ENCODE data around the gene CHST5. TPM values are rescaled to one million over a fixed set of nuclear protein-coding genes. Genes with fewer than 3 reads are reported as not detected.

The CHST5 gene
- polyA plus RNA-seq (2013): 0.12 TPM

DNA sequence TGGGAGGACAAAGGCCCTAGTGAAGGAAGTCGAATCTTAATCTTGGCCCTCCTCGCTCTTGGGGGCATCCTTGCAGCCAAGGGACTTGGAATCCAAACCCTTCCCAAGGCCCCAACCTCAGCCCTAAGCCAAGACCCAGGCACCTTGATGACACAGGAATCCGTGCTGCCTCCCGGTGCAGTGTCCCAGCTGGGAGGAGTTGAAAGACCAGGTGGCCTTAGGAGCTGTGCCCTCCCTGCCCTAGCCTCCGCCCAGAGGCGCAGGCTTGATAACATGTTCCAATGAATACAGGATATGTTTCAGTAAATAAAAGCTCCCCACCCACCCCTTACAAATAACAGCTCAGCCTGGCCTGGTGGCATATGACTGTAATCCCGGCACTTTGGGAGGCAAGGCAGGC lies at the start of gene CHST5:
TSS of gene CHST5 (minus strand) at position 208 of the 400 bp plus-strand sequence. CDS start 5,724 bp downstream, outside the sequence.
- Histone ChIP-seq H3K36me3 (ENCODE audit: control insufficient read depth in 4 of 4, insufficient read depth in 4 of 4, low read length in 3 of 4) (peaks cover 0 to 3% (median 1%) of the 10 kb centered on the region in 4 experiments), H3K27ac (ENCODE audit: insufficient read depth in 1 of 2, low read depth in 1 of 2, low read length in 2 of 2, poor library complexity in 1 of 2, severe bottlenecking in 2 of 2) (no peak within 1 kb of the TSS), H3K27me3 (replicated peaks in 2 of 5; ENCODE audit: control insufficient read depth in 4 of 5, insufficient read depth in 5 of 5, low read length in 4 of 5) (peaks cover 0 to 3% (median 0%) of the 10 kb centered on the region in 5 experiments), H3K4me1 (ENCODE audit: control extremely low read depth in 1 of 4, control insufficient read depth in 4 of 4, insufficient read depth in 4 of 4, low read length in 3 of 4) (no peaks in the 10 kb centered on the region), H3K4me3 (ENCODE audit: control insufficient read depth in 1 of 7, extremely low read depth in 1 of 7, insufficient read depth in 4 of 7, low read depth in 2 of 7, low read length in 6 of 7) (no peak within 1 kb of the TSS), H3K9me3 (ENCODE audit: control extremely low read depth in 1 of 5, control insufficient read depth in 4 of 5, insufficient read depth in 2 of 5, low read depth in 1 of 5, low read length in 4 of 5) (no peaks in the 10 kb centered on the region)
- ChIA-PET CTCF (interaction anchor here (1.3 kb wide), 1 partner anchor 17 kb away, joined by 3 read pairs; no protein-coding TSS in a partner anchor), POLR2A (no interaction called here)
- no peak for DNase-seq
- WGBS (ENCODE audit: insufficient coverage): 97% methylated on average over 5 of the region's 7 CpGs

DNA sequence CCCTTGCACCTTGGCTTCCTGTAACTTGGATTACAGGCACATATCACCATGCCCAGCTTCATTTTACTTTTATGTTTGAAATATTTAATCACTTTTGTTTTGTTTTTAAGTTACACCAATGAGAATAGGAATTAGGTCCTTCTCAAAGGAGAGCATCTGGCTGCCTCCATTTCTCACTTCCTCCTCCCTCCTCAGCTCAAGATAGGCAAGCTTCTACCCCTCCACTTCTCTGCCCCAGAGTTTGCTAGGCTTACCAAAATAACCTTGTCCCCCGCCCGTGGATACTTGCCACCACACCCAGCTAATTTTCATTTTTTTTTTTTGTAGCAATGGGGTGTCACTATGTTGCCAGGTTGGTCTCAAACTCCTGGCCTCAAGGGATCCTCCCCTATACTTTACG lies 48.2 kb upstream of the CHST5 start:
- H3K27ac ChIP-seq (ENCODE audit: insufficient read depth in 1 of 2, low read depth in 1 of 2, low read length in 2 of 2, poor library complexity in 1 of 2, severe bottlenecking in 2 of 2): no peak overlapping the region
- no peak for DNase-seq
- ChIA-PET POLR2A (no interaction called here), CTCF (interaction anchor here (0.6 to 1.0 kb wide), 2 partner anchors 19 to 67 kb away, joined by 3 to 4 read pairs; no protein-coding TSS in a partner anchor)
- peaks cover 0 to 8% (median 2%) of the 10 kb centered on the region in 4 experiments for H3K36me3 ChIP-seq (ENCODE audit: control insufficient read depth in 4 of 4, insufficient read depth in 4 of 4, low read length in 3 of 4)
- WGBS (ENCODE audit: insufficient coverage): 88% methylated on average over 1 of the region's 3 CpGs
- no peaks in the 10 kb centered on the region for H3K9me3 ChIP-seq (ENCODE audit: control extremely low read depth in 1 of 5, control insufficient read depth in 4 of 5, insufficient read depth in 2 of 5, low read depth in 1 of 5, low read length in 4 of 5)
- no peaks in the 10 kb centered on the region for H3K27me3 ChIP-seq (replicated peaks in 2 of 5; ENCODE audit: control insufficient read depth in 4 of 5, insufficient read depth in 5 of 5, low read length in 4 of 5)
- no peak overlapping the region for H3K4me3 ChIP-seq (ENCODE audit: control insufficient read depth in 1 of 7, extremely low read depth in 1 of 7, insufficient read depth in 4 of 7, low read depth in 2 of 7, low read length in 6 of 7)
- H3K4me1 ChIP-seq (ENCODE audit: control extremely low read depth in 1 of 4, control insufficient read depth in 4 of 4, insufficient read depth in 4 of 4, low read length in 3 of 4): peaks cover under 1 to 12% (median 7%) of the 10 kb centered on the region in 4 experiments

DNA sequence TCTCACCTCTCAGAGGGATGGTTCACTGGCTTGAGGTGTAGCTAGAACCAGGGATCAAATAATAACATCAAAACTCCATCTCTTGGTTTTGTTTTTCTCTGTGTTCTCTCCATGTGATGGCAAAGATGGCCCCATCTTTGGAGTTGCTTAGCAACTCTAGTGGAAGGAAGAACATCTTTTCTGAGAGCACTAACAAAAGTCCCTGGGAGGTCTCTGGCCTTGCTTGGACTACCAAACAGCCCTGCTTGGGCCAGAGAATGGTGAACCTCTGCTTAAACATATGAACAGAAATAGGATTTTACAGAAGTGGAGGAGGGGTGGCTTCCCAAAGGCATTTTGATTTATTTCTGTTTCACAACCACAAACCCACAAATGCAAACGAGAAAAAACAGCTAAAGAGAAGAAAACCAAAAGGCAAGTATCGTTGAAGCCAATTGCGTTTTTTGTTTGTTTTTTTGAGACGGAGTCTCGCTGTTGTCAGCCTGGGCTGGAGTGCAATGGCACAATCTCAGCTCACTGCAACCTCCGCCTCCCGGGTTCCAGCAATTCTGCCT lies 43.5 kb upstream of the CHST5 start:
- ChIA-PET CTCF (interaction anchor here (0.7 to 1.5 kb wide), 5 partner anchors 12 to 29 kb away, joined by 3 to 4 read pairs (median 3); partner anchors contain the start of gene TMEM231), POLR2A (interaction anchor here (1.0 kb wide), 1 partner anchor 14 kb away, joined by 6 read pairs; the partner anchor contains the start of gene GABARAPL2)
- Histone ChIP-seq H3K27me3 (replicated peaks in 2 of 5; ENCODE audit: control insufficient read depth in 4 of 5, insufficient read depth in 5 of 5, low read length in 4 of 5) (no peaks in the 10 kb centered on the region), H3K4me1 (ENCODE audit: control extremely low read depth in 1 of 4, control insufficient read depth in 4 of 4, insufficient read depth in 4 of 4, low read length in 3 of 4) (peaks cover 2 to 21% (median 10%) of the 10 kb centered on the region in 4 experiments), H3K4me3 (ENCODE audit: control insufficient read depth in 1 of 7, extremely low read depth in 1 of 7, insufficient read depth in 4 of 7, low read depth in 2 of 7, low read length in 6 of 7) (peak overlapping the region in 1 of 7 experiments; percentile 45), H3K9me3 (ENCODE audit: control extremely low read depth in 1 of 5, control insufficient read depth in 4 of 5, insufficient read depth in 2 of 5, low read depth in 1 of 5, low read length in 4 of 5) (no peaks in the 10 kb centered on the region), H3K27ac (ENCODE audit: insufficient read depth in 1 of 2, low read depth in 1 of 2, low read length in 2 of 2, poor library complexity in 1 of 2, severe bottlenecking in 2 of 2) (no peak overlapping the region), H3K36me3 (ENCODE audit: control insufficient read depth in 4 of 4, insufficient read depth in 4 of 4, low read length in 3 of 4) (peaks cover 8 to 39% (median 24%) of the 10 kb centered on the region in 4 experiments)
- WGBS (ENCODE audit: insufficient coverage): 28% methylated on average over 4 of the region's 7 CpGs
- peak; percentile 45 to 80 (median 79) for DNase-seq

DNA sequence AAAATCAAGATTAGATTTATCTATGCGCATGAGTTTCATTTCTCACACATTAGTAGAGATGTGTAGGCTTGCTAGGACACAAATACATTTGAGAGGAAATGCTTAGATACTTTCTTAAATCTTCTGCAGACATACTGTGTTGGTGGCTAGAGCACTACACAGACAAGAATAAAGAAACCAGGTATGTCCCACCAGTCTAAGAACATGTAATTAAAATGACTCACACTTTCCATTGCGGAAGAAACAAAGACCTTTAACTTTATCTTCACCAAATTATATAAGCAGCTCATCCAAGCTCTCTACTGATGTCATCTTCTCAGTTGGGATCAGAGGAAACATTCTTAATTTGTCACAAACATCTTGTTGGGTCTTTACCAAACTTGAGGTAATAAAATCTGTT lies 42.8 kb upstream of the CHST5 start:
- Histone ChIP-seq H3K9me3 (ENCODE audit: control extremely low read depth in 1 of 5, control insufficient read depth in 4 of 5, insufficient read depth in 2 of 5, low read depth in 1 of 5, low read length in 4 of 5) (no peaks in the 10 kb centered on the region), H3K27me3 (replicated peaks in 2 of 5; ENCODE audit: control insufficient read depth in 4 of 5, insufficient read depth in 5 of 5, low read length in 4 of 5) (no peaks in the 10 kb centered on the region), H3K4me3 (ENCODE audit: control insufficient read depth in 1 of 7, extremely low read depth in 1 of 7, insufficient read depth in 4 of 7, low read depth in 2 of 7, low read length in 6 of 7) (no peak overlapping the region), H3K36me3 (ENCODE audit: control insufficient read depth in 4 of 4, insufficient read depth in 4 of 4, low read length in 3 of 4) (peaks cover 10 to 45% (median 27%) of the 10 kb centered on the region in 4 experiments), H3K4me1 (ENCODE audit: control extremely low read depth in 1 of 4, control insufficient read depth in 4 of 4, insufficient read depth in 4 of 4, low read length in 3 of 4) (peaks cover 2 to 25% (median 10%) of the 10 kb centered on the region in 4 experiments), H3K27ac (ENCODE audit: insufficient read depth in 1 of 2, low read depth in 1 of 2, low read length in 2 of 2, poor library complexity in 1 of 2, severe bottlenecking in 2 of 2) (no peak overlapping the region)
- WGBS (ENCODE audit: insufficient coverage): no CpG with 5 or more reads among the region's 2 CpGs
- POLR2A ChIA-PET: no interaction called here
- DNase-seq: no peak
- CTCF ChIA-PET: interaction anchor here (0.7 to 1.5 kb wide), 3 partner anchors 14 to 28 kb away, joined by 3 read pairs; partner anchors contain the start of gene TMEM231

DNA sequence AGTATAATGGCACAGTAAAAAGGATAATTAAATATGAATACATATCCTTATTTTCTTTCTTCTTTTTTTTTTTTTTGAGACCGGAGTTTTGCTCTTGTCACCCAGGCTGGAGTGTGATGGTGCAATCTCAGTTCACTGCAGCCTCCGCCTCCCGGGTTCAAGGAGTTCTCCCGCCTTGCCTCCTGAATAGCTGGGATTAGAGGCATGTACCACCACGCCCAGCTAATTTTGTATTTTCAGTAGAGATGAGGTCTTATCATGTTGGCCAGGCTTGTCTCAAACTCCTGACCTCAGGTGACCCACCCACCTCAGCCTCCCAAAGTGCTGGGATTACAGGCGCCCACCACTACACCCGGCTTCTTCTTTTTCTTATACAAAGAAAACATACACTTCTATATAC lies 42.3 kb upstream of the CHST5 start:
- H3K4me1 ChIP-seq (ENCODE audit: control extremely low read depth in 1 of 4, control insufficient read depth in 4 of 4, insufficient read depth in 4 of 4, low read length in 3 of 4): peaks cover 2 to 29% (median 12%) of the 10 kb centered on the region in 4 experiments
- no CpG with 5 or more reads among the region's 7 CpGs for WGBS (ENCODE audit: insufficient coverage)
- no peaks in the 10 kb centered on the region for H3K27me3 ChIP-seq (replicated peaks in 2 of 5; ENCODE audit: control insufficient read depth in 4 of 5, insufficient read depth in 5 of 5, low read length in 4 of 5)
- POLR2A ChIA-PET: no interaction called here
- CTCF ChIA-PET: interaction anchor here (1.0 kb wide), 1 partner anchor 25 kb away, joined by 4 read pairs; no protein-coding TSS in a partner anchor
- H3K4me3 ChIP-seq (ENCODE audit: control insufficient read depth in 1 of 7, extremely low read depth in 1 of 7, insufficient read depth in 4 of 7, low read depth in 2 of 7, low read length in 6 of 7): no peak overlapping the region
- H3K9me3 ChIP-seq (ENCODE audit: control extremely low read depth in 1 of 5, control insufficient read depth in 4 of 5, insufficient read depth in 2 of 5, low read depth in 1 of 5, low read length in 4 of 5): no peaks in the 10 kb centered on the region
- peaks cover 14 to 50% (median 30%) of the 10 kb centered on the region in 4 experiments for H3K36me3 ChIP-seq (ENCODE audit: control insufficient read depth in 4 of 4, insufficient read depth in 4 of 4, low read length in 3 of 4)
- no peak overlapping the region for H3K27ac ChIP-seq (ENCODE audit: insufficient read depth in 1 of 2, low read depth in 1 of 2, low read length in 2 of 2, poor library complexity in 1 of 2, severe bottlenecking in 2 of 2)
- DNase-seq: no peak

DNA sequence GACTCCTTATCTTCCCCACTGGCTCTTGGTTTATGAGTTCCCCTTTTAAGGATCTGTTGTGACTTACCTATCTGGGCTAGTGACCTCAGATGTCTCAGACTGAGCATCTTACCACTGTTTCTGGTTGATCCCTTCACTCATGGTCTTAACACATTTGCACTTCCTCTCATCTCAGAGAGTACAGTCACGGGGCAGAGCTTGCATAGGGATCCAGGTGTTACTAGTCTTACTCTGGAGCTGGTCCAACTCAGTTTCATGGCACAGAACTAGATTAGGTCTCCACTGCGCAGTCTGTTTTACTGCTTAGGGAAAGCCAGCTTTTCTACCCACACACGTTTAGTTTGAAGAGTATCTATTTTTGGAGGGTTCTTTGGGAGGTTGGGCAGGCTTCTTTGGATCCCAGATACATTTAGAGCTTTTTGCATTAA lies 40.5 kb upstream of the CHST5 start:
- H3K36me3 ChIP-seq (ENCODE audit: control insufficient read depth in 4 of 4, insufficient read depth in 4 of 4, low read length in 3 of 4): peaks cover 15 to 65% (median 38%) of the 10 kb centered on the region in 4 experiments
- POLR2A ChIA-PET: no interaction called here
- H3K9me3 ChIP-seq (ENCODE audit: control extremely low read depth in 1 of 5, control insufficient read depth in 4 of 5, insufficient read depth in 2 of 5, low read depth in 1 of 5, low read length in 4 of 5): no peaks in the 10 kb centered on the region
- DNase-seq: no peak
- H3K27me3 ChIP-seq (replicated peaks in 2 of 5; ENCODE audit: control insufficient read depth in 4 of 5, insufficient read depth in 5 of 5, low read length in 4 of 5): no peaks in the 10 kb centered on the region
- WGBS (ENCODE audit: insufficient coverage): 88% methylated on average over 3 of the region's 3 CpGs
- H3K4me3 ChIP-seq (ENCODE audit: control insufficient read depth in 1 of 7, extremely low read depth in 1 of 7, insufficient read depth in 4 of 7, low read depth in 2 of 7, low read length in 6 of 7): no peak overlapping the region
- peaks cover 2 to 39% (median 16%) of the 10 kb centered on the region in 4 experiments for H3K4me1 ChIP-seq (ENCODE audit: control extremely low read depth in 1 of 4, control insufficient read depth in 4 of 4, insufficient read depth in 4 of 4, low read length in 3 of 4)
- CTCF ChIA-PET: interaction anchor here (1.8 kb wide), 1 partner anchor 11 kb away, joined by 4 read pairs; the partner anchor contains the start of gene GABARAPL2
- H3K27ac ChIP-seq (ENCODE audit: insufficient read depth in 1 of 2, low read depth in 1 of 2, low read length in 2 of 2, poor library complexity in 1 of 2, severe bottlenecking in 2 of 2): no peak overlapping the region

DNA sequence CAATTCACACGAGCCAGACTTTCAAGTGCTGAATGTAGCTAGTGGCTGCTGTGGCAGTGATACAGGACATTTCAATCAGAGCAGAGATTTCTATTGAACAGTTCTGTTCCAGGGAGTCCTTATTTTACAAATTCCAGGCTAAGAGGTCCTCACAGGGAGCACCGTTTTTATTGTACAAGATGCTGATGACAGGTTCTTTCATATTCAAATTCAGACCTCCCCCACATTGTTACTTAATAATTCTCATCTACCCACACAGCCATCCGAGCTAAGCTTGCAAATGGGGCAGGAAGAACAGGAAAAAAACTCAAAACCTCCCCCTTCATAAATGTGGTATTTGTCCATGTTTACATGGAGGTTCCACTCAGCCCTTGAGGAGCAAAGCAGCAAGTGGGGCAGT lies 40.0 kb upstream of the CHST5 start:
- 90% methylated on average over 2 of the region's 3 CpGs for WGBS (ENCODE audit: insufficient coverage)
- POLR2A ChIA-PET: no interaction called here
- H3K27ac ChIP-seq (ENCODE audit: insufficient read depth in 1 of 2, low read depth in 1 of 2, low read length in 2 of 2, poor library complexity in 1 of 2, severe bottlenecking in 2 of 2): no peak overlapping the region
- H3K4me3 ChIP-seq (ENCODE audit: control insufficient read depth in 1 of 7, extremely low read depth in 1 of 7, insufficient read depth in 4 of 7, low read depth in 2 of 7, low read length in 6 of 7): no peak overlapping the region
- H3K36me3 ChIP-seq (ENCODE audit: control insufficient read depth in 4 of 4, insufficient read depth in 4 of 4, low read length in 3 of 4): peaks cover 15 to 70% (median 41%) of the 10 kb centered on the region in 4 experiments
- no peaks in the 10 kb centered on the region for H3K27me3 ChIP-seq (replicated peaks in 2 of 5; ENCODE audit: control insufficient read depth in 4 of 5, insufficient read depth in 5 of 5, low read length in 4 of 5)
- CTCF ChIA-PET: interaction anchor here (1.4 to 1.8 kb wide), 2 partner anchors 11 to 25 kb away, joined by 3 to 4 read pairs; partner anchors contain the start of gene GABARAPL2
- no peaks in the 10 kb centered on the region for H3K9me3 ChIP-seq (ENCODE audit: control extremely low read depth in 1 of 5, control insufficient read depth in 4 of 5, insufficient read depth in 2 of 5, low read depth in 1 of 5, low read length in 4 of 5)
- DNase-seq: no peak
- peaks cover 2 to 39% (median 16%) of the 10 kb centered on the region in 4 experiments for H3K4me1 ChIP-seq (ENCODE audit: control extremely low read depth in 1 of 4, control insufficient read depth in 4 of 4, insufficient read depth in 4 of 4, low read length in 3 of 4)

Data from common myeloid progenitor, CD34-positive (primary cell).